Astrocyte (in vitro differentiated cells and primary cell): Measurements from ENCODE around the gene NOCT. TPM values are rescaled to one million over a fixed set of nuclear protein-coding genes. Genes with fewer than 3 reads are reported as not detected.
A peak's percentile ranks its signal among the peaks of the same experiment; 100 is the strongest.

Experiments used
- DNase-seq: peaks from one replicate; pipeline ENCODE4 v3.0.0-alpha.2; 2010; ENCODE audit warnings: low read depth
- FAIRE-seq: peaks from 2 replicates; lab custom pipeline; 2011; peaks lifted over from hg19 to GRCh38; lab: Jason Lieb, UNC
- H2AFZ ChIP-seq: 2 replicates; pipeline ENCODE4 v1.6.0; 2012; ENCODE audit warnings: low read depth, low read length, inconsistent platforms
- H3K27ac ChIP-seq: 2 replicates; pipeline ENCODE4 v1.5.1; 2011; ENCODE audit warnings: low read depth, low read length, inconsistent platforms
- H3K27me3 ChIP-seq: 2 replicates; pipeline ENCODE4 v1.6.0; 2011; ENCODE audit warnings: low read length, inconsistent platforms; ENCODE audit not compliant: insufficient read depth
- H3K36me3 ChIP-seq: 2 replicates; pipeline ENCODE4 v1.5.1; 2011; ENCODE audit warnings: low read length, inconsistent platforms; ENCODE audit not compliant: insufficient read depth
- H3K4me1 ChIP-seq: 2 replicates; pipeline ENCODE4 v1.5.1; 2011; ENCODE audit warnings: low read length, inconsistent platforms; ENCODE audit not compliant: insufficient read depth
- H3K4me2 ChIP-seq: 2 replicates; pipeline ENCODE4 v1.6.0; 2012; ENCODE audit warnings: low read length, inconsistent platforms
- H3K4me3 ChIP-seq: 2 replicates; pipeline ENCODE4 v1.5.1; 2011; ENCODE audit warnings: low read depth, mild to moderate bottlenecking, low read length, inconsistent platforms; ENCODE audit not compliant: insufficient read depth
- H3K79me2 ChIP-seq: 2 replicates; pipeline ENCODE4 v1.6.0; 2012; ENCODE audit warnings: mild to moderate bottlenecking, low read length, inconsistent platforms; ENCODE audit not compliant: insufficient read depth
- H3K9ac ChIP-seq: 2 replicates; pipeline ENCODE4 v1.6.0; 2012; ENCODE audit warnings: mild to moderate bottlenecking, low read length, inconsistent platforms
- H3K9me3 ChIP-seq: 2 replicates; pipeline ENCODE4 v1.5.1; 2012; ENCODE audit warnings: low read depth, mild to moderate bottlenecking, low read length, inconsistent platforms; ENCODE audit not compliant: insufficient read depth
- H4K20me1 ChIP-seq: 2 replicates; pipeline ENCODE4 v1.6.0; 2012; ENCODE audit warnings: low read length, inconsistent platforms; ENCODE audit not compliant: insufficient read depth
- H3K27ac Mint-ChIP-seq: one replicate; pipeline ENCODE4 v1.8.0; 2021; ENCODE audit warnings: mild to moderate bottlenecking, mixed read lengths; ENCODE audit not compliant: unreplicated experiment
- H3K27me3 Mint-ChIP-seq: one replicate; pipeline ENCODE4 v1.8.0; 2021; ENCODE audit warnings: low read depth, mixed read lengths; ENCODE audit not compliant: unreplicated experiment
- H3K36me3 Mint-ChIP-seq: one replicate; pipeline ENCODE4 v1.8.0; 2021; ENCODE audit warnings: low read depth, mixed read lengths; ENCODE audit not compliant: unreplicated experiment
- H3K4me1 Mint-ChIP-seq: one replicate; pipeline ENCODE4 v1.8.0; 2021; ENCODE audit warnings: low read depth, mixed read lengths; ENCODE audit not compliant: unreplicated experiment
- H3K4me3 Mint-ChIP-seq: one replicate; pipeline ENCODE4 v1.8.0; 2021; ENCODE audit warnings: mild to moderate bottlenecking, moderate library complexity, mixed read lengths; ENCODE audit not compliant: unreplicated experiment
- H3K9me3 Mint-ChIP-seq: one replicate; pipeline ENCODE4 v1.8.0; 2021; ENCODE audit warnings: mild to moderate bottlenecking, mixed read lengths; ENCODE audit not compliant: unreplicated experiment
- CTCF ChIP-seq: IDR thresholded peaks from 2 replicates; pipeline ENCODE4 v1.5.1; 2011; ENCODE audit warnings: low read depth, mild to moderate bottlenecking, inconsistent platforms, low read length, moderate library complexity; ENCODE audit not compliant: insufficient read depth
- EZH2 ChIP-seq: IDR thresholded peaks from 2 replicates; pipeline ENCODE4 v1.6.1; 2012; ENCODE audit warnings: mild to moderate bottlenecking, low read length, inconsistent platforms; ENCODE audit not compliant: insufficient read depth
- total RNA-seq: library from RNA; stranded (reverse); gene quantifications from 2 replicates; pipeline ENCODE4 v1.2.1, GENCODE V29; 2021

NOCT gene
- total RNA-seq, 1 donor from 2014 or later: 73.6 TPM

GRCh38 chr4:138972956-138973801 is 42.4 kb upstream of the NOCT start:
- Mint-ChIP-seq H3K4me3 (no peak overlapping the region), H3K27ac (no peak overlapping the region), H3K9me3 (no peaks in the 10 kb centered on the region), H3K27me3 (peaks cover 3% of the 10 kb centered on the region), H3K4me1 (no peaks in the 10 kb centered on the region), H3K36me3 (no peaks in the 10 kb centered on the region)
- Histone ChIP-seq H2AFZ (peak overlapping the region; percentile 31), H3K4me1 (no peaks in the 10 kb centered on the region), H3K27ac (no peak overlapping the region), H3K9me3 (no peaks in the 10 kb centered on the region), H3K79me2 (no peaks in the 10 kb centered on the region), H3K36me3 (no peaks in the 10 kb centered on the region), H3K4me2 (no peak overlapping the region), H3K4me3 (no peak overlapping the region), H3K9ac (no peak overlapping the region), H3K27me3 (no peaks in the 10 kb centered on the region), H4K20me1 (no peaks in the 10 kb centered on the region)
- TF ChIP-seq EZH2 (no peak), CTCF (no peak)
- FAIRE-seq: no peak
- DNase-seq: no peak

GRCh38 chr4:138975225-138975624 is 40.4 kb upstream of the NOCT start:
- no peaks in the 10 kb centered on the region for H3K9me3 Mint-ChIP-seq
- H3K36me3 ChIP-seq: no peaks in the 10 kb centered on the region
- H3K4me3 ChIP-seq: no peak overlapping the region
- no peak overlapping the region for H3K9ac ChIP-seq
- H3K36me3 Mint-ChIP-seq: no peaks in the 10 kb centered on the region
- H3K27ac Mint-ChIP-seq: no peak overlapping the region
- H3K79me2 ChIP-seq: no peaks in the 10 kb centered on the region
- FAIRE-seq (no peak), DNase-seq (no peak)
- no peak overlapping the region for H2AFZ ChIP-seq
- H4K20me1 ChIP-seq: no peaks in the 10 kb centered on the region
- H3K27ac ChIP-seq: no peak overlapping the region
- peaks cover 3% of the 10 kb centered on the region for H3K27me3 Mint-ChIP-seq
- H3K4me2 ChIP-seq: no peak overlapping the region
- H3K4me1 ChIP-seq: no peaks in the 10 kb centered on the region
- no peak overlapping the region for H3K4me3 Mint-ChIP-seq
- no peaks in the 10 kb centered on the region for H3K27me3 ChIP-seq
- TF ChIP-seq CTCF (no peak), EZH2 (no peak)
- no peaks in the 10 kb centered on the region for H3K4me1 Mint-ChIP-seq
- H3K9me3 ChIP-seq: no peaks in the 10 kb centered on the region

GRCh38 chr4:138976526-138976925 is 39.1 kb upstream of the NOCT start:
- Histone ChIP-seq H4K20me1 (no peaks in the 10 kb centered on the region), H3K9ac (no peak overlapping the region), H3K4me2 (no peak overlapping the region), H2AFZ (no peak overlapping the region), H3K27me3 (no peaks in the 10 kb centered on the region), H3K4me3 (no peak overlapping the region), H3K4me1 (no peaks in the 10 kb centered on the region), H3K27ac (no peak overlapping the region), H3K79me2 (no peaks in the 10 kb centered on the region), H3K36me3 (no peaks in the 10 kb centered on the region), H3K9me3 (no peaks in the 10 kb centered on the region)
- Mint-ChIP-seq H3K4me3 (no peak overlapping the region), H3K27ac (no peak overlapping the region), H3K36me3 (no peaks in the 10 kb centered on the region), H3K27me3 (peaks cover 3% of the 10 kb centered on the region), H3K9me3 (no peaks in the 10 kb centered on the region), H3K4me1 (no peaks in the 10 kb centered on the region)
- no peak for FAIRE-seq
- no peak for DNase-seq
- TF ChIP-seq CTCF: no peak
- no peak for TF ChIP-seq EZH2
